ENCODE data around the gene CYP4V2.

GRCh38 chr4:186172546-186172945 is 18.8 kb upstream of the CYP4V2 start:
- TF ChIP-seq CTCF (IDR thresholded peaks at IDR 0.05): no peak
- TF ChIP-seq POLR2AphosphoS5 (IDR thresholded peaks at IDR 0.05; ENCODE audit: low read depth, low read length): no peak
- no peak for TF ChIP-seq IRF3 (IDR thresholded peaks at IDR 0.05; ENCODE audit: low read depth, low read length)
- TF ChIP-seq CHD2 (IDR thresholded peaks at IDR 0.05; ENCODE audit: low read length, partially characterized antibody): no peak
- TF ChIP-seq FOSL2 (IDR thresholded peaks at IDR 0.05; ENCODE audit: borderline replicate concordance, low read depth): no peak
- no peak for TF ChIP-seq NRF1 (IDR thresholded peaks at IDR 0.05; ENCODE audit: low read depth, low read length)
- no peak for TF ChIP-seq EP300 (IDR thresholded peaks at IDR 0.05; ENCODE audit: borderline replicate concordance in 1 of 2, low read depth in 1 of 2, low read length in 1 of 2)
- TF ChIP-seq SIN3A (IDR thresholded peaks at IDR 0.05; ENCODE audit: borderline replicate concordance, low read depth, low read length): no peak
- TF ChIP-seq REST (IDR thresholded peaks at IDR 0.05; ENCODE audit: low read depth, low read length): no peak
- no peak for TF ChIP-seq JUND (IDR thresholded peaks at IDR 0.05)
- no peak for TF ChIP-seq RCOR1 (IDR thresholded peaks at IDR 0.05; ENCODE audit: low read length)
- no peak for TF ChIP-seq TAF1 (IDR thresholded peaks at IDR 0.05; ENCODE audit: borderline replicate concordance, low read depth, low read length)
- no peak for TF ChIP-seq RFX5 (IDR thresholded peaks at IDR 0.05; ENCODE audit: low read length)
- TF ChIP-seq USF1 (IDR thresholded peaks at IDR 0.05; ENCODE audit: borderline replicate concordance, low read depth): no peak

Data from SK-N-SH (cell line).